UCSD-AML1 (cell line): ENCODE measurements around the gene NDUFAF4.
A peak's percentile ranks its signal among the peaks of the same experiment; 100 is the strongest.

Experiments
- DNase-seq: peaks from one replicate; lab custom pipeline; 2025; ENCODE audit not compliant: unreplicated experiment; lab: John Stamatoyannopoulos, UW

Gene NDUFAF4

GRCh38 chr6:96897396-96898240, at the start of gene NDUFAF4:
Gene NDUFAF4, minus strand, starts transcription at chr6:96897891. Its CDS starts 90 bp downstream, at chr6:96897801.
- DNase-seq: peak; percentile 95

GRCh38 chr6:96947055-96947454, 49.4 kb upstream of the NDUFAF4 start:
- DNase-seq: no peak

GRCh38 chr6:96943555-96944215, 46.0 kb upstream of the NDUFAF4 start:
- DNase-seq: no peak

GRCh38 chr6:96942676-96943075, 45.0 kb upstream of the NDUFAF4 start:
- no peak for DNase-seq

GRCh38 chr6:96940322-96940721, 42.6 kb upstream of the NDUFAF4 start:
- DNase-seq: no peak

GRCh38 chr6:96939007-96939805, 41.5 kb upstream of the NDUFAF4 start:
- DNase-seq: no peak

GRCh38 chr6:96934087-96934486, 36.4 kb upstream of the NDUFAF4 start:
- no peak for DNase-seq

GRCh38 chr6:96931198-96931597, 33.5 kb upstream of the NDUFAF4 start:
- no peak for DNase-seq

GRCh38 chr6:96929741-96930140, 32.0 kb upstream of the NDUFAF4 start:
- no peak for DNase-seq

- DNase-seq: no peak
Measured at GRCh38 chr6:96927660-96928059, 30.0 kb upstream of the NDUFAF4 start.

GRCh38 chr6:96926425-96926824, 28.7 kb upstream of the NDUFAF4 start:
- DNase-seq: no peak

- no peak for DNase-seq
Measured at GRCh38 chr6:96925290-96925687, 27.6 kb upstream of the NDUFAF4 start.

GRCh38 chr6:96923871-96924493, 26.3 kb upstream of the NDUFAF4 start:
- DNase-seq: no peak

- DNase-seq: no peak
Measured at GRCh38 chr6:96923400-96923799, 25.7 kb upstream of the NDUFAF4 start.

GRCh38 chr6:96917098-96917497, 19.4 kb upstream of the NDUFAF4 start:
- DNase-seq: no peak

- no peak for DNase-seq
Measured at GRCh38 chr6:96913621-96914020, 15.9 kb upstream of the NDUFAF4 start.

GRCh38 chr6:96911751-96912150, 14.1 kb upstream of the NDUFAF4 start:
- DNase-seq: no peak

GRCh38 chr6:96911171-96911570, 13.5 kb upstream of the NDUFAF4 start:
- no peak for DNase-seq

GRCh38 chr6:96909811-96910210, 12.1 kb upstream of the NDUFAF4 start:
- no peak for DNase-seq

- no peak for DNase-seq
Measured at GRCh38 chr6:96907498-96907897, 9.8 kb upstream of the NDUFAF4 start.

GRCh38 chr6:96900873-96901272, 3.2 kb upstream of the NDUFAF4 start:
- no peak for DNase-seq
